NOMO-1 treated with DMSO at 0.1 percent for 48 hours (cell line): ENCODE results near the gene ACTG2.

Source experiments
- DNase-seq: peaks from one replicate; lab custom pipeline; 2025; ENCODE audit not compliant: unreplicated experiment; lab: John Stamatoyannopoulos, UW

The ACTG2 gene

GRCh38 chr2:73963385-73964120 lies 70.7 kb downstream of the ACTG2 start:
- DNase-seq: peak; percentile 8

GRCh38 chr2:73964223-73964622 lies 71.4 kb downstream of the ACTG2 start:
- no peak for DNase-seq

GRCh38 chr2:73965053-73965452 lies 72.2 kb downstream of the ACTG2 start:
- no peak for DNase-seq

GRCh38 chr2:73968357-73968937 lies 75.6 kb downstream of the ACTG2 start:
- DNase-seq: no peak

GRCh38 chr2:73969356-73969755 lies 76.5 kb downstream of the ACTG2 start:
- DNase-seq: peak; percentile 24
